OCI-LY3 (cell line): ENCODE data around the gene CCDC63.
A peak's percentile ranks its signal among the peaks of the same experiment; 100 is the strongest.

Experiments used
- H2AFZ ChIP-seq: fragments of 200-600, 300-600 bp; shearing (Covaris generic); 2 replicates; pipeline ENCODE4 v1.6.0; 2014; ENCODE audit warnings: antibody characterized with exemption, low read depth, low read length
- H3K27ac ChIP-seq: fragments of 200-600, 300-600 bp; sonication (generic); 2 replicates; pipeline ENCODE4 v1.5.1; 2014; ENCODE audit warnings: mild to moderate bottlenecking, low read length, moderate library complexity, mixed read lengths
- H3K27me3 ChIP-seq: fragments of 200-600, 300-600 bp; sonication (generic); 2 replicates; pipeline ENCODE4 v1.6.1; 2014; ENCODE audit warnings: low read depth, low read length, mixed read lengths
- H3K36me3 ChIP-seq: fragments of 200-600, 300-600 bp; sonication (generic); replicated peaks from 2 replicates; pipeline ENCODE3; 2014; ENCODE audit warnings: low read depth, low read length, mixed read lengths
- H3K4me1 ChIP-seq: fragments of 300-600, 200-600 bp; sonication (generic); 2 replicates; pipeline ENCODE4 v1.6.1; 2014; ENCODE audit warnings: low read length, mixed read lengths
- H3K4me2 ChIP-seq: fragments of 200-600, 300-600 bp; sonication (generic); 2 replicates; pipeline ENCODE4 v1.6.1; 2014; ENCODE audit warnings: low read length, mixed read lengths
- H3K4me3 ChIP-seq: fragments of 300-600, 200-600 bp; sonication (generic); 2 replicates; pipeline ENCODE4 v1.5.1; 2014; ENCODE audit warnings: antibody characterized with exemption, mild to moderate bottlenecking, low read length, moderate library complexity
- H3K79me2 ChIP-seq: fragments of 300-600, 200-600 bp; shearing (Covaris generic); 2 replicates; pipeline ENCODE4 v1.6.1; 2014; ENCODE audit warnings: mild to moderate bottlenecking, low read length, mixed read lengths
- H3K9ac ChIP-seq: fragments of 300-600, 200-600 bp; shearing (Covaris generic); 2 replicates; pipeline ENCODE4 v1.6.0; 2014; ENCODE audit warnings: mild to moderate bottlenecking, low read length, moderate library complexity
- H3K9me3 ChIP-seq: fragments of 200-600, 300-600 bp; shearing (Covaris generic); 2 replicates; pipeline ENCODE4 v1.6.1; 2014; ENCODE audit warnings: low read length, mixed read lengths; ENCODE audit not compliant: insufficient read depth
- H4K20me1 ChIP-seq: fragments of 200-600, 300-600 bp; sonication (generic); 2 replicates; pipeline ENCODE4 v1.6.1; 2016; ENCODE audit warnings: low read length, mixed read lengths; ENCODE audit not compliant: insufficient read depth
- CTCF ChIP-seq: fragments of 200-600, 300-600 bp; sonication (generic); IDR thresholded peaks from 2 replicates; pipeline ENCODE4 v1.5.1; 2014; ENCODE audit warnings: antibody characterized with exemption, low read length, low read depth
- EZH2phosphoT487 ChIP-seq: fragments of 200-600 bp; shearing (Covaris generic); IDR thresholded peaks from 2 replicates; pipeline ENCODE4 v1.6.1; 2018; ENCODE audit warnings: antibody characterized with exemption, mixed run types, low read depth

CCDC63 gene

GRCh38 chr12:110896559-110896958, 49.8 kb downstream of the CCDC63 start:
- H3K9me3 ChIP-seq: no peaks in the 10 kb centered on the region
- H3K27me3 ChIP-seq: no peaks in the 10 kb centered on the region
- no peak overlapping the region for H3K9ac ChIP-seq
- TF ChIP-seq EZH2phosphoT487 (no peak), CTCF (no peak)
- no peak overlapping the region for H3K27ac ChIP-seq
- H3K4me3 ChIP-seq: no peak overlapping the region
- H2AFZ ChIP-seq: no peak overlapping the region
- H3K36me3 ChIP-seq: no peaks in the 10 kb centered on the region
- peaks cover 3% of the 10 kb centered on the region; the same call in 1 of the 2 replicates for H3K4me1 ChIP-seq
- H3K79me2 ChIP-seq: no peaks in the 10 kb centered on the region
- no peak overlapping the region for H3K4me2 ChIP-seq
- no peaks in the 10 kb centered on the region for H4K20me1 ChIP-seq

- H3K79me2 ChIP-seq: no peaks in the 10 kb centered on the region
- H3K4me1 ChIP-seq: peaks cover 5% of the 10 kb centered on the region
- no peaks in the 10 kb centered on the region for H3K27me3 ChIP-seq
- no peak overlapping the region for H2AFZ ChIP-seq
- H3K4me3 ChIP-seq: no peak overlapping the region
- no peak for TF ChIP-seq CTCF
- TF ChIP-seq EZH2phosphoT487: no peak
- H4K20me1 ChIP-seq: no peaks in the 10 kb centered on the region
- H3K9ac ChIP-seq: no peak overlapping the region
- H3K9me3 ChIP-seq: no peaks in the 10 kb centered on the region
- no peak overlapping the region for H3K4me2 ChIP-seq
- H3K36me3 ChIP-seq: no peaks in the 10 kb centered on the region
- no peak overlapping the region for H3K27ac ChIP-seq
These were observed 54.6 kb downstream of the CCDC63 start for GRCh38 chr12:110901401-110901800.

- no peaks in the 10 kb centered on the region for H3K27me3 ChIP-seq
- H3K9ac ChIP-seq: no peak overlapping the region
- H3K9me3 ChIP-seq: no peaks in the 10 kb centered on the region
- H2AFZ ChIP-seq: no peak overlapping the region
- H3K27ac ChIP-seq: no peak overlapping the region
- no peak overlapping the region for H3K4me3 ChIP-seq
- no peaks in the 10 kb centered on the region for H3K36me3 ChIP-seq
- H4K20me1 ChIP-seq: no peaks in the 10 kb centered on the region
- TF ChIP-seq CTCF (no peak), EZH2phosphoT487 (no peak)
- H3K4me2 ChIP-seq: no peak overlapping the region
- H3K4me1 ChIP-seq: peaks cover 26% of the 10 kb centered on the region
- no peaks in the 10 kb centered on the region for H3K79me2 ChIP-seq
These were observed 56.7 kb downstream of the CCDC63 start for GRCh38 chr12:110903511-110903910.

GRCh38 chr12:110906083-110906482, 59.3 kb downstream of the CCDC63 start:
- peaks cover 36% of the 10 kb centered on the region for H3K4me1 ChIP-seq
- peak overlapping the region; percentile 89 for H3K27ac ChIP-seq
- H2AFZ ChIP-seq: peak overlapping the region; percentile 7; the same call in 1 of the 2 replicates
- peak overlapping the region; percentile 64 for H3K4me3 ChIP-seq
- H3K9me3 ChIP-seq: no peaks in the 10 kb centered on the region
- H3K9ac ChIP-seq: peak overlapping the region; percentile 48
- H3K36me3 ChIP-seq: no peaks in the 10 kb centered on the region
- peak; percentile 46 for TF ChIP-seq CTCF
- no peak for TF ChIP-seq EZH2phosphoT487
- no peaks in the 10 kb centered on the region for H4K20me1 ChIP-seq
- H3K4me2 ChIP-seq: peak overlapping the region; percentile 81
- H3K27me3 ChIP-seq: no peaks in the 10 kb centered on the region
- H3K79me2 ChIP-seq: no peaks in the 10 kb centered on the region
